GM11168 (cell line): ENCODE measurements around the gene AHCY.
"Not testable (repeated sequence)": the region's sequence is repeated elsewhere in the genome, so short reads cannot be mapped to it uniquely, and the experiment has no call there.

Experiments used
- in situ Hi-C: fragments of 300-500 bp; cut with MboI; formaldehyde crosslinking; loops from one replicate; pipeline ENCODE4 v1.12.0; 2022; ENCODE audit warnings: low sequenced_read_pairs; ENCODE audit not compliant: unreplicated experiment

The AHCY gene

GRCh38 chr20:34302723-34303533 is at the start of gene AHCY:
AHCY (minus strand) TSS chr20:34303355; CDS start chr20:34303270, 85 bp downstream.
- in situ Hi-C loops, result no loop called here

GRCh38 chr20:34350095-34350494 is 46.9 kb upstream of the AHCY start:
- in situ Hi-C loops, result no loop called here

GRCh38 chr20:34347571-34347970 is 44.4 kb upstream of the AHCY start:
- in situ Hi-C loops, result no loop called here

GRCh38 chr20:34346533-34346865 is 43.3 kb upstream of the AHCY start:
- in situ Hi-C loops, result not testable (repeated sequence)

- in situ Hi-C loops, result not testable (repeated sequence)
Observed at GRCh38 chr20:34345839-34346532, 42.8 kb upstream of the AHCY start.

- in situ Hi-C loops, result no loop called here
Observed at GRCh38 chr20:34345402-34345736, 42.2 kb upstream of the AHCY start.

GRCh38 chr20:34344238-34344637 is 41.1 kb upstream of the AHCY start:
- in situ Hi-C loops, result no loop called here

- in situ Hi-C loops, result no loop called here
Observed at GRCh38 chr20:34343458-34344211, 40.5 kb upstream of the AHCY start.

- in situ Hi-C loops, result not testable (repeated sequence)
Observed at GRCh38 chr20:34341199-34341598, 38.0 kb upstream of the AHCY start.

GRCh38 chr20:34340726-34341125 is 37.6 kb upstream of the AHCY start:
- in situ Hi-C loops, result not testable (repeated sequence)

- in situ Hi-C loops, result no loop called here
Observed at GRCh38 chr20:34337982-34338726, 35.0 kb upstream of the AHCY start.

GRCh38 chr20:34337544-34337943 is 34.4 kb upstream of the AHCY start:
- in situ Hi-C loops, result no loop called here

GRCh38 chr20:34334654-34335407 is 31.7 kb upstream of the AHCY start:
- in situ Hi-C loops, result no loop called here

GRCh38 chr20:34333786-34334185 is 30.6 kb upstream of the AHCY start:
- in situ Hi-C loops, result no loop called here

GRCh38 chr20:34332262-34332920 is 29.2 kb upstream of the AHCY start:
- in situ Hi-C loops, result no loop called here

GRCh38 chr20:34331838-34332237 is 28.7 kb upstream of the AHCY start:
- in situ Hi-C loops, result no loop called here

- in situ Hi-C loops, result not testable (repeated sequence)
Observed at GRCh38 chr20:34330861-34331544, 27.8 kb upstream of the AHCY start.

GRCh38 chr20:34328928-34329677 is 25.9 kb upstream of the AHCY start:
- in situ Hi-C loops, result no loop called here
